NB4 (cell line): Measurements from ENCODE around the gene RADIL.
A peak's percentile ranks its signal among the peaks of the same experiment; 100 is the strongest.

Experiments used
- DNase-seq: peaks from one replicate; pipeline ENCODE4 v3.0.0; 2010; ENCODE audit warnings: low read depth
- H3K4me3 ChIP-seq: one replicate; pipeline ENCODE4 v1.5.1; 2011; ENCODE audit warnings: mild to moderate bottlenecking, low read depth, low read length, moderate library complexity
- MYC ChIP-seq: IDR thresholded peaks from 2 replicates; pipeline ENCODE4 v1.6.1; 2011; ENCODE audit warnings: low read depth, low read length
- POLR2A ChIP-seq: IDR thresholded peaks from 2 replicates; pipeline ENCODE4 v1.6.1; 2011; ENCODE audit warnings: mild to moderate bottlenecking; ENCODE audit not compliant: insufficient read length; ENCODE audit errors: extremely low read depth
- TF ChIP-seq, protein P1 (sequence below): IDR thresholded peaks from one replicate; pipeline ENCODE4 v1.5.1; 2012; ENCODE audit warnings: low read depth, low read length
- TF ChIP-seq, protein P2 (sequence below): IDR thresholded peaks from 2 replicates; pipeline ENCODE4 v1.6.1; 2011; ENCODE audit warnings: low read depth, low read length

RADIL gene

DNA sequence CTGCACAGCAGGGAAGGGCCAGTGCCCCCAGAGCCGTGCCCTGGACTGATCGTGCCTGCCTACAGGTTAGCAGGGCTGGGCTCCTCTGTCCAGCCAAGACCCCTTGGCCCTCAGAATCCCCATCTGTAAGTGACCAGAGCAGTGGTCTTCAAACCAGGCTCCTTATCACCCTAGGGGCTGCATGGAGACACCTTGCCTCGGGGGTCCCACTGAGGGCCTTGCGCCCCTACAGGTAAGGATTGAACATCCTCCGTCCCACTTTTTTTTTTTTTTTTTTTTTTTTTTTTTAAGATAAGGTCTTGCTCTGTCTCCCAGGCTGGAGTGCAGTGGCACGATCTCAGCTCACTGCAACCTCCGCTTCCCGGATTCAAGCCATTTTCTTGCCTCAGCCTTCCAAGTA is 32.6 kb upstream of the RADIL start:
- H3K4me3 ChIP-seq: no peak overlapping the region
- TF ChIP-seq POLR2A (no peak), MYC (no peak)
- TF ChIP-seq, protein P1, sequence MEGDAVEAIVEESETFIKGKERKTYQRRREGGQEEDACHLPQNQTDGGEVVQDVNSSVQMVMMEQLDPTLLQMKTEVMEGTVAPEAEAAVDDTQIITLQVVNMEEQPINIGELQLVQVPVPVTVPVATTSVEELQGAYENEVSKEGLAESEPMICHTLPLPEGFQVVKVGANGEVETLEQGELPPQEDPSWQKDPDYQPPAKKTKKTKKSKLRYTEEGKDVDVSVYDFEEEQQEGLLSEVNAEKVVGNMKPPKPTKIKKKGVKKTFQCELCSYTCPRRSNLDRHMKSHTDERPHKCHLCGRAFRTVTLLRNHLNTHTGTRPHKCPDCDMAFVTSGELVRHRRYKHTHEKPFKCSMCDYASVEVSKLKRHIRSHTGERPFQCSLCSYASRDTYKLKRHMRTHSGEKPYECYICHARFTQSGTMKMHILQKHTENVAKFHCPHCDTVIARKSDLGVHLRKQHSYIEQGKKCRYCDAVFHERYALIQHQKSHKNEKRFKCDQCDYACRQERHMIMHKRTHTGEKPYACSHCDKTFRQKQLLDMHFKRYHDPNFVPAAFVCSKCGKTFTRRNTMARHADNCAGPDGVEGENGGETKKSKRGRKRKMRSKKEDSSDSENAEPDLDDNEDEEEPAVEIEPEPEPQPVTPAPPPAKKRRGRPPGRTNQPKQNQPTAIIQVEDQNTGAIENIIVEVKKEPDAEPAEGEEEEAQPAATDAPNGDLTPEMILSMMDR: no peak
- TF ChIP-seq, protein P2, sequence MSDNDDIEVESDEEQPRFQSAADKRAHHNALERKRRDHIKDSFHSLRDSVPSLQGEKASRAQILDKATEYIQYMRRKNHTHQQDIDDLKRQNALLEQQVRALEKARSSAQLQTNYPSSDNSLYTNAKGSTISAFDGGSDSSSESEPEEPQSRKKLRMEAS: no peak
- no peak for DNase-seq

GRCh38 chr7:4911111-4911828 is 27.8 kb upstream of the RADIL start:
- TF ChIP-seq POLR2A: no peak
- TF ChIP-seq, protein P1: no peak
- TF ChIP-seq MYC: no peak
- TF ChIP-seq, protein P2: no peak
- no peak for DNase-seq
- no peak overlapping the region for H3K4me3 ChIP-seq

DNA sequence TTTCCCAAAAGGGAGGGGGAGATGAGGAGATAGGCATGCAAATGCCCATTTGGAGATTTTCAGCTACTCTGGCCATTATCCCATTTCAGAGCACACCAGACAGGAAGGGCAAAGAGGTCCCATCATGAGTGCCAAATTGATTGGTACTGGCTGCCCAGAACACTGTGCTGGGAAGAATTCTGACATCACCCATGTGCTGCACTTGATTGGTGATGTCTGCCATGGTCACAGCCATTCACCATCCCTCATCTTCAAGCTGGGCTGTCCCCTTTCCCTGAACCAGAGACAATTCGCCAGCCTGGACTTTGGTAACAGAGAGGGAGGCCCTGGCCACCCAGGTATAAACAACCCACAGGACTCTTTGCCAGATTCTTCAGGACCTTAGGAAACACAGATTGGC is 23.2 kb upstream of the RADIL start:
- TF ChIP-seq, protein P2: no peak
- TF ChIP-seq POLR2A (no peak), MYC (no peak)
- TF ChIP-seq, protein P1: no peak
- peak; percentile 39 for DNase-seq
- no peak overlapping the region for H3K4me3 ChIP-seq

GRCh38 chr7:4905171-4905570 is 21.7 kb upstream of the RADIL start:
- DNase-seq: no peak
- no peak overlapping the region for H3K4me3 ChIP-seq
- TF ChIP-seq, protein P2: no peak
- TF ChIP-seq POLR2A (no peak), MYC (no peak)
- TF ChIP-seq, protein P1: no peak

GRCh38 chr7:4904346-4904745 is 20.8 kb upstream of the RADIL start:
- H3K4me3 ChIP-seq: no peak overlapping the region
- no peak for DNase-seq
- TF ChIP-seq, protein P1: no peak
- TF ChIP-seq MYC (no peak), POLR2A (no peak)

- H3K4me3 ChIP-seq: no peak overlapping the region
Measured at GRCh38 chr7:4895766-4896165, 12.2 kb upstream of the RADIL start.

More at GRCh38 chr7:4895766-4896165, 12.2 kb upstream of the RADIL start:
- no peak for DNase-seq
- no peak for TF ChIP-seq MYC
- TF ChIP-seq, protein P1: no peak
- TF ChIP-seq POLR2A: no peak
- TF ChIP-seq, protein P2: no peak
